ENCODE results near the gene CEND1. TPM values are rescaled to one million over a fixed set of nuclear protein-coding genes. Genes with fewer than 3 reads are reported as not detected.
A peak's percentile ranks its signal among the peaks of the same experiment; 100 is the strongest.

The CEND1 gene
- total and polyA plus RNA-seq, 7 donors: 0.09 to 0.33 (median 0.17) TPM; not detected in 3

- Histone ChIP-seq H3K4me1 (peaks cover 4% of the 10 kb centered on the region), H3K36me3 (ENCODE audit: insufficient read depth in 1 of 2, low read depth in 1 of 2) (peaks cover 0 to 89% of the 10 kb centered on the region in 2 donors), H3K27me3 (ENCODE audit: insufficient read depth in 3 of 3, low read length in 2 of 3) (no peaks in the 10 kb centered on the region), H3K4me3 (no peak overlapping the region), H3K27ac (no peak overlapping the region), H3K9me3 (no peaks in the 10 kb centered on the region)
- DNase-seq (no peak), ATAC-seq (no peak)
- no peak for TF ChIP-seq CTCF (IDR thresholded peaks at IDR 0.05)
- intact Hi-C loops (cut with DNase I): no loop called here
- WGBS, 3 donors: 76 to 82% (median 77%) methylated on average over 10 to 11 of the region's 11 CpGs
These were observed 23.6 kb downstream of the CEND1 start for GRCh38 chr11:766106-766935.

DNA sequence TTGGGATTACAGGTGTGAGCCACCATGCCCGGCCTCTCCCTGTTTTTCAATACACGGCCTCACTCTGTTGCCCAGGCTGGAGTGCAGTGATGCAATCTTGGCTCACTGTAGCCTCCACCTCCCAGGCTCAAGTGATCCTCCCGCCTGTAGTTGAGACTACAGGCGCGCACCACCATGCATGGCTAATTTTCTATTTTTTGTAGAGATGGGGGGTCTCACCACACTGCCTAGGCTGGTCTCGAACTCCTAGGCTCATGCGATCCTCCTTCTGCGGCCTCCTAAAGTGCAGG is 24.1 kb downstream of the CEND1 start:
- Histone ChIP-seq H3K4me3 (no peak overlapping the region), H3K36me3 (ENCODE audit: insufficient read depth in 1 of 2, low read depth in 1 of 2) (peaks cover 0 to 89% of the 10 kb centered on the region in 2 donors), H3K4me1 (peaks cover 4% of the 10 kb centered on the region), H3K9me3 (no peaks in the 10 kb centered on the region), H3K27ac (no peak overlapping the region), H3K27me3 (ENCODE audit: insufficient read depth in 3 of 3, low read length in 2 of 3) (no peaks in the 10 kb centered on the region)
- no peak for TF ChIP-seq CTCF (IDR thresholded peaks at IDR 0.05)
- intact Hi-C loops (cut with DNase I): no loop called here
- WGBS, 3 donors: 94 to 95% (median 94%) methylated on average over 8 of the region's 8 CpGs
- ATAC-seq (no peak), DNase-seq (no peak)

GRCh38 chr11:765025-765801 is 24.7 kb downstream of the CEND1 start:
- 73 to 78% (median 75%) methylated on average over 18 to 19 of the region's 19 CpGs for WGBS, 3 donors
- DNase-seq (peak; percentile 57 to 83), ATAC-seq (peak; percentile 70 to 82 (median 72))
- peak; percentile 57 for TF ChIP-seq CTCF (IDR thresholded peaks at IDR 0.05)
- no peaks in the 10 kb centered on the region for H3K27me3 ChIP-seq (ENCODE audit: insufficient read depth in 3 of 3, low read length in 2 of 3)
- no peaks in the 10 kb centered on the region for H3K9me3 ChIP-seq
- H3K36me3 ChIP-seq (ENCODE audit: insufficient read depth in 1 of 2, low read depth in 1 of 2): peaks cover 0 to 89% of the 10 kb centered on the region in 2 donors
- intact Hi-C loops (cut with DNase I): no loop called here
- H3K4me3 ChIP-seq: no peak overlapping the region
- no peak overlapping the region for H3K27ac ChIP-seq
- peaks cover 4% of the 10 kb centered on the region for H3K4me1 ChIP-seq

DNA sequence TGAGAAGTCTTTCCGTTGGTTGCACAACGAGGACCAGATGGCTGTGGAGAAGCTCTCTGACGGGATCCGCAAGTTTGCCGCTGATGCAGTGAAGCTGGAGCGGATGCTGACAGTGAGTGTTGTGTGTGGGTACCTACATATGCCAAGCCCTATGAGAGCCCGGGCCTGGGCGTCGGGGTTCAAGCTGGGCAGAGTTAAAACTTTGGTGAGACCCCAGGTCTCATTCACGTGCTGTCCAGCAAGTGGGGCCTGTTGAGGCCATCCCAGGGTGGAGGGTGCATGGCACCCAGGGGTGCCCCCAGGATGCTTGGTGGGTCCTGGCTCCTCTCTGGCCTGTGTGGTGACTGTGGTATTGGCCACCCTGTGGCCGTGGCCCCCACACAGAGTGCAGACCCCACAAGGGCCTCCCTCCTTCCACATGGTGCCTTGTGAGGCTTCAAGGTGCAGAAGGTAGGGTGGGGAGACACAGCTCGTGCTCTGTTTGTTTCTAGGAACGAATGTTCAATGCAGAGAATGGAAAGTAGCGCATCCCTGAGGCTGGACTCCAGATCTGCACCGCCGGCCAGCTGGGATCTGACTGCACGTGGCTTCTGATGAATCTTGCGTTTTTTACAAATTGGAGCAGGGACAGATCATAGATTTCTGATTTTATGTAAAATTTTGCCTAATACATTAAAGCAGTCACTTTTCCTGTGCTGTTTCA is 25.4 kb downstream of the CEND1 start:
- Histone ChIP-seq H3K27me3 (ENCODE audit: insufficient read depth in 3 of 3, low read length in 2 of 3) (no peaks in the 10 kb centered on the region), H3K27ac (no peak overlapping the region), H3K9me3 (no peaks in the 10 kb centered on the region), H3K4me1 (peaks cover 4% of the 10 kb centered on the region), H3K36me3 (ENCODE audit: insufficient read depth in 1 of 2, low read depth in 1 of 2) (peaks cover 0 to 89% of the 10 kb centered on the region in 2 donors), H3K4me3 (no peak overlapping the region)
- no peak for TF ChIP-seq CTCF (IDR thresholded peaks at IDR 0.05)
- DNase-seq: no peak
- WGBS, 3 donors: 75 to 79% (median 78%) methylated on average over 18 of the region's 18 CpGs
- intact Hi-C loops (cut with DNase I): no loop called here
- ATAC-seq: peak in 1 of 4 donors; percentile 9
